Gastroesophageal sphincter (tissue), 4 donors: ENCODE data around the gene FYCO1. TPM values are rescaled to one million over a fixed set of nuclear protein-coding genes. Genes with fewer than 3 reads are reported as not detected.

ENCODE experiments used
- ATAC-seq: fragments of 150-250 bp; one replicate; pipeline ENCODE4 v1.9.1; 2016; ENCODE audit warnings: mild to moderate bottlenecking, moderate library complexity
- H3K27ac ChIP-seq, 4 donors: fragments of 200-600 bp; sonication (generic) in 3 of 4; 1 replicate in 3 of 4; 2 replicates in 1 of 4; pipeline ENCODE4 v1.5.1; 2016 to 2019
- H3K27me3 ChIP-seq: fragments of 200-600 bp; sonication (generic); one replicate; pipeline ENCODE4 v1.5.1; 2019
- H3K36me3 ChIP-seq, 2 donors: fragments of 200-600 bp; sonication (generic); one replicate each; pipeline ENCODE4 v1.5.1; 2019; ENCODE audit warnings: control low read depth in 1 of 2
- H3K4me1 ChIP-seq, 3 donors: fragments of 200-600 bp; sonication (generic); 1 replicate in 2 of 3; 2 replicates in 1 of 3; pipeline ENCODE4 v1.5.1; 2016 to 2019; ENCODE audit warnings: control low read depth in 2 of 3
- H3K4me3 ChIP-seq, 2 donors: fragments of 200-600 bp; sonication (generic); one replicate each; pipeline ENCODE4 v1.5.1; 2019; ENCODE audit warnings: mild to moderate bottlenecking in 1 of 2, moderate library complexity in 1 of 2
- H3K9me3 ChIP-seq, 3 donors: fragments of 200-600 bp; sonication (generic); one replicate each; pipeline ENCODE4 v1.5.1; 2017 to 2019; ENCODE audit warnings: control low read depth in 2 of 3
- CTCF ChIP-seq, 4 experiments: fragments of 200-600 bp in 2 of 4; fragments of 450-650 bp in 2 of 4; sonication (generic) in 1 of 4; IDR thresholded peaks; one replicate each; pipeline ENCODE4 v1.5.1; 2017 to 2019; ENCODE audit warnings: antibody characterized with exemption in 4 of 4, mild to moderate bottlenecking in 2 of 4, moderate library complexity in 2 of 4
- EP300 ChIP-seq: sonication (generic); formaldehyde crosslinking; IDR thresholded peaks from one replicate; pipeline ENCODE4 v1.6.1; 2017; ENCODE audit warnings: antibody characterized with exemption, mild to moderate bottlenecking
- POLR2A ChIP-seq, 2 donors: fragments of 450-650 bp; IDR thresholded peaks; one replicate each; pipeline ENCODE4 v1.6.1; 2017; ENCODE audit warnings: antibody characterized with exemption in 2 of 2, mild to moderate bottlenecking in 2 of 2, moderate library complexity in 1 of 2
- POLR2AphosphoS5 ChIP-seq: sonication (generic); formaldehyde crosslinking; IDR thresholded peaks from one replicate; pipeline ENCODE4 v1.6.1; 2017; ENCODE audit warnings: antibody characterized with exemption
- WGBS, 2 donors: methylation state at CpG; one replicate each; pipeline ENCODE4 v1.1.5; 2018; ENCODE audit warnings: low coverage in 1 of 2; 5-methylcytosine and 5-hydroxymethylcytosine counted together
- total RNA-seq, 4 donors: library from RNA; depleted of rRNA; stranded (reverse); fragments of >200 nt; gene quantifications; one replicate each; pipeline ENCODE4 v1.1.0, GENCODE V29; 2016

Gene FYCO1
- total RNA-seq, 4 donors from 2014 or later: 66.8 to 144 (median 97.3) TPM

- no peaks in the 10 kb centered on the region for H3K27me3 ChIP-seq
- no peak overlapping the region for H3K4me3 ChIP-seq
- peaks cover 0 to 8% (median 0%) of the 10 kb centered on the region in 3 donors for H3K4me1 ChIP-seq
- no peaks in the 10 kb centered on the region for H3K9me3 ChIP-seq
- peaks cover 0 to 13% of the 10 kb centered on the region in 2 donors for H3K36me3 ChIP-seq
- peak; percentile 69 for ATAC-seq
- 49 to 74% methylated on average over 6 to 8 of the region's 13 CpGs for WGBS, 2 donors
- TF ChIP-seq POLR2A (IDR thresholded peaks at IDR 0.05) (no peak), EP300 (no peak), POLR2AphosphoS5 (no peak), CTCF (IDR thresholded peaks at IDR 0.05) (no peak)
- peak overlapping the region in 1 of 4 donors; percentile 29 for H3K27ac ChIP-seq
Observed at GRCh38 chr3:45907769-45908705, 87.6 kb downstream of the FYCO1 start.

- peak; percentile 37 for ATAC-seq
- TF ChIP-seq CTCF (IDR thresholded peaks at IDR 0.05) (peak in 3 of 4 experiments; percentile 29 to 44 (median 43)), POLR2A (IDR thresholded peaks at IDR 0.05) (no peak)
- peak overlapping the region in 1 of 4 donors; percentile 29 for H3K27ac ChIP-seq
Observed at GRCh38 chr3:45906681-45907407, 88.8 kb downstream of the FYCO1 start.

GRCh38 chr3:45905755-45906154 is 89.9 kb downstream of the FYCO1 start:
- no peak for ATAC-seq
- no peaks in the 10 kb centered on the region for H3K9me3 ChIP-seq
- no peaks in the 10 kb centered on the region for H3K27me3 ChIP-seq
- H3K36me3 ChIP-seq: peaks cover 0 to 8% of the 10 kb centered on the region in 2 donors
- no peak overlapping the region for H3K27ac ChIP-seq
- WGBS, 2 donors: 92% methylated on average over 3 of the region's 3 CpGs; no CpG with 5 or more reads in 1 of the 2 donors
- TF ChIP-seq POLR2AphosphoS5 (no peak), POLR2A (IDR thresholded peaks at IDR 0.05) (no peak), EP300 (no peak), CTCF (IDR thresholded peaks at IDR 0.05) (no peak)
- no peak overlapping the region for H3K4me3 ChIP-seq
- peaks cover 0 to 8% (median 0%) of the 10 kb centered on the region in 3 donors for H3K4me1 ChIP-seq

More at GRCh38 chr3:45906681-45907407, 88.8 kb downstream of the FYCO1 start:
- Histone ChIP-seq H3K4me1 (peaks cover 0 to 8% (median 0%) of the 10 kb centered on the region in 3 donors), H3K27me3 (no peaks in the 10 kb centered on the region), H3K36me3 (peaks cover 0 to 8% of the 10 kb centered on the region in 2 donors), H3K4me3 (no peak overlapping the region), H3K9me3 (no peaks in the 10 kb centered on the region)
- WGBS, 2 donors: 11 to 80% methylated on average over 1 to 4 of the region's 9 CpGs

GRCh38 chr3:45904931-45905330 is 90.7 kb downstream of the FYCO1 start:
- Histone ChIP-seq H3K27me3 (no peaks in the 10 kb centered on the region), H3K27ac (no peak overlapping the region), H3K36me3 (peaks cover 0 to 8% of the 10 kb centered on the region in 2 donors), H3K4me1 (peaks cover 0 to 8% (median 0%) of the 10 kb centered on the region in 3 donors), H3K9me3 (no peaks in the 10 kb centered on the region), H3K4me3 (no peak overlapping the region)
- TF ChIP-seq CTCF (IDR thresholded peaks at IDR 0.05) (no peak), EP300 (no peak), POLR2AphosphoS5 (no peak), POLR2A (IDR thresholded peaks at IDR 0.05) (no peak)
- WGBS, 2 donors: 71 to 87% methylated on average over 3 of the region's 3 CpGs
- no peak for ATAC-seq
